K562 (cell line): ENCODE data around the gene PTPRG. TPM values are rescaled to one million over a fixed set of nuclear protein-coding genes. Genes with fewer than 3 reads are reported as not detected.

Experiments used
- ATAC-seq: fragments of 200-7000 bp; cut with Tn5 transposase; 3 replicates; pipeline ENCODE4 v1.9.1; 2020; ENCODE audit warnings: moderate library complexity
- BruUV-seq: library from RNA; stranded (reverse); fragments of 400-500 nt; replicated peaks from 2 replicates; lab custom pipeline; 2021; lab: Mats Ljungman, UMichigan
- CTCF ChIA-PET: fragments of 300-600 bp; formaldehyde crosslinking; extraction: SDS; loops from one replicate; lab custom pipeline; 2021; ENCODE audit warnings: low intra/inter-chr PET ratio; lab: Yijun Ruan, JAX
- POLR2A ChIA-PET: fragments of 300-600, 350-650 bp; sonication (Branson Sonifier 250); formaldehyde crosslinking; extraction: SDS; loops from one replicate; lab custom pipeline; 2021; ENCODE audit warnings: antibody characterized with exemption, inconsistent platforms; lab: Yijun Ruan, JAX
- DNase-seq, 4 experiments: peaks; one replicate each; pipeline versions ENCODE4 v3.0.0 to v3.0.0-alpha.2; 2011 to 2018; ENCODE audit warnings: low spot score in 3 of 4, mixed read lengths in 3 of 4; ENCODE audit errors: extremely low read depth in 1 of 4
- FAIRE-seq: peaks from 2 replicates; lab custom pipeline; 2011; peaks lifted over from hg19 to GRCh38; lab: Jason Lieb, UNC
- H2AFZ ChIP-seq: 2 replicates; pipeline ENCODE4 v1.6.0; 2011; ENCODE audit warnings: low read depth, low read length, control low read depth, inconsistent platforms
- H3K27ac ChIP-seq: fragments of 200-600 bp; 3 replicates; pipeline ENCODE4 v1.8.0; 2011; ENCODE audit warnings: low read depth, mild to moderate bottlenecking, control low read depth, inconsistent platforms, low read length, moderate library complexity, mixed read lengths; ENCODE audit errors: extremely low read depth
- H3K27me3 ChIP-seq, 2 experiments: fragments of 300-600 bp in 1 of 2; 2 replicates in 1 of 2; 3 replicates in 1 of 2; pipeline versions ENCODE4 v1.6.0 to v1.8.0; 2011; ENCODE audit warnings: inconsistent platforms in 2 of 2, low read length in 2 of 2, mild to moderate bottlenecking in 1 of 2, mixed read lengths in 1 of 2, moderate library complexity in 1 of 2; ENCODE audit not compliant: control insufficient read depth in 2 of 2, insufficient read depth in 2 of 2
- H3K36me3 ChIP-seq: fragments of 300-600 bp; 3 replicates; pipeline ENCODE4 v1.8.0; 2011; ENCODE audit warnings: mild to moderate bottlenecking, low read length, inconsistent platforms; ENCODE audit not compliant: control insufficient read depth, insufficient read depth
- H3K4me1 ChIP-seq, 2 experiments: fragments of 200-600 bp in 1 of 2; replicated peaks in 1 of 2; 2 replicates in 1 of 2; 3 replicates in 1 of 2; pipeline versions ENCODE4 v1.5.1 to v1.8.0; 2011; ENCODE audit warnings: inconsistent platforms in 2 of 2, low read length in 2 of 2, mild to moderate bottlenecking in 1 of 2, mixed read lengths in 1 of 2, moderate library complexity in 1 of 2; ENCODE audit not compliant: control insufficient read depth in 2 of 2, insufficient read depth in 2 of 2
- H3K4me2 ChIP-seq: 2 replicates; pipeline ENCODE4 v1.6.1; 2011; ENCODE audit warnings: low read length, control low read depth, inconsistent platforms, mixed read lengths; ENCODE audit not compliant: insufficient read depth
- H3K4me3 ChIP-seq: fragments of 200-600 bp; sonication (generic), shearing (Covaris generic); 2 replicates; pipeline ENCODE4 v1.5.1; 2016; ENCODE audit warnings: control low read depth, inconsistent platforms
- H3K79me2 ChIP-seq: fragments of 200-600 bp; 3 replicates; pipeline ENCODE4 v1.8.0; 2011; ENCODE audit warnings: low read length, inconsistent platforms; ENCODE audit not compliant: control insufficient read depth, insufficient read depth
- H3K9ac ChIP-seq, 2 experiments: 2 replicates each; pipeline versions ENCODE4 v1.6.0 to v1.6.1; 2011; ENCODE audit warnings: low read depth in 2 of 2, low read length in 2 of 2, control low read depth in 1 of 2, inconsistent platforms in 1 of 2, mild to moderate bottlenecking in 1 of 2, mixed read lengths in 1 of 2; ENCODE audit not compliant: insufficient read depth in 1 of 2
- H3K9me1 ChIP-seq: one replicate; pipeline ENCODE4 v1.6.0; 2011; ENCODE audit warnings: inconsistent platforms, mild to moderate bottlenecking, low read length, moderate library complexity; ENCODE audit not compliant: control insufficient read depth, insufficient read depth
- H3K9me3 ChIP-seq: replicated peaks from 2 replicates; pipeline ENCODE4 v1.5.1; 2011; ENCODE audit warnings: low read depth, low read length, inconsistent platforms; ENCODE audit not compliant: control insufficient read depth, insufficient read depth
- H4K20me1 ChIP-seq: replicated peaks from 2 replicates; pipeline ENCODE4 v1.6.1; 2011; ENCODE audit warnings: low read length, inconsistent platforms, mixed read lengths; ENCODE audit not compliant: control insufficient read depth, insufficient read depth
- DDX20 ChIP-seq: fragments of 450-650 bp; IDR thresholded peaks from 2 replicates; pipeline ENCODE4 v1.6.1; 2016; ENCODE audit warnings: missing genetic modification characterization, low read depth, mild to moderate bottlenecking, missing compliant biosample characterization, moderate library complexity
- DNMT1 ChIP-seq: fragments of 450-650 bp; IDR thresholded peaks from 2 replicates; pipeline ENCODE4 v1.6.1; 2016; ENCODE audit warnings: antibody characterized with exemption, mild to moderate bottlenecking
- JUN ChIP-seq, 2 experiments: sonication (generic) in 1 of 2; formaldehyde crosslinking in 1 of 2; IDR thresholded peaks; 2 replicates each; pipeline versions ENCODE4 v1.6.1 to v1.8.0; 2012 to 2022; ENCODE audit warnings: borderline replicate concordance in 2 of 2, mild to moderate bottlenecking in 2 of 2, improper control_type of control experiment in 1 of 2, low read depth in 1 of 2, low read length in 1 of 2, missing genetic modification reagents in 1 of 2
- NBN ChIP-seq: fragments of 450-650 bp; IDR thresholded peaks from 2 replicates; pipeline ENCODE4 v1.6.1; 2016; ENCODE audit warnings: low read depth, mild to moderate bottlenecking
- RB1 ChIP-seq: fragments of 450-650 bp; IDR thresholded peaks from 2 replicates; pipeline ENCODE4 v1.6.1; 2017; ENCODE audit warnings: low read depth, mild to moderate bottlenecking
- SMAD2 ChIP-seq: fragments of 150-350 bp; IDR thresholded peaks from 2 replicates; pipeline ENCODE4 v1.6.1; 2014; ENCODE audit warnings: low read depth, mild to moderate bottlenecking, low read length
- ZNF174 ChIP-seq: fragments of 250-450 bp; sonication (Bioruptor Pico); IDR thresholded peaks from 2 replicates; pipeline ENCODE4 v1.4.0; 2020; ENCODE audit warnings: mild to moderate bottlenecking
- ZNF232 ChIP-seq: sonication (generic); formaldehyde crosslinking; IDR thresholded peaks from 2 replicates; pipeline ENCODE4 v1.8.0; 2022; ENCODE audit warnings: mild to moderate bottlenecking, missing genetic modification reagents
- WGBS: fragments of 100-300 bp; shearing (Covaris generic); methylation state at CpG from one replicate; pipeline ENCODE4 v1.1.6; 2016; ENCODE audit warnings: low coverage, mixed read lengths; ENCODE audit not compliant: insufficient coverage; ENCODE audit errors: missing lambda C conversion rate; 5-methylcytosine and 5-hydroxymethylcytosine counted together
- in situ Hi-C: fragments of 300-500 bp; cut with MboI; formaldehyde crosslinking; loops from 4 replicates; pipeline ENCODE4 v1.15.0; 2018; ENCODE audit warnings: inconsistent platforms, mixed read lengths
- intact Hi-C: fragments of 100-400 bp; cut with micrococcal nuclease; formaldehyde crosslinking; loops from 2 replicates; pipeline ENCODE4 v1.14.2; 2022
- polyA plus RNA-seq, 8 experiments: library from polyadenylated mRNA; depleted of rRNA in 4 of 8; stranded (reverse) in 5 of 8; unstranded in 3 of 8; fragments of >200 nt; fragmentation: Nextera tagmentation in 2 of 8; fragmentation: Illumina TruSeq in 1 of 8; extraction: Ambion mirVana in 2 of 8; extraction: Trizol in 1 of 8; gene quantifications; 2 replicates each; pipeline versions ENCODE4 v1.2.1 to v1.2.3, GENCODE V29; 2011 to 2014; ENCODE audit warnings: inconsistent platforms in 1 of 8, missing spikeins in 1 of 8
- total RNA-seq, 7 experiments: library from RNA; depleted of rRNA in 6 of 7; stranded (reverse); fragments of >200 nt in 6 of 7; fragmentation: Illumina TruSeq in 2 of 7; extraction: Trizol in 2 of 7; gene quantifications; 2 replicates each; pipeline versions ENCODE4 v1.2.1 to v1.2.3, GENCODE V29; 2011 to 2021; ENCODE audit warnings: low replicate concordance in 1 of 7
- TF ChIP-seq, protein P1 (sequence below): fragments of 450-650 bp; IDR thresholded peaks from 2 replicates; pipeline ENCODE4 v1.7.1; 2018; ENCODE audit warnings: mild to moderate bottlenecking, low read depth; ENCODE audit not compliant: partially characterized antibody
- TF ChIP-seq, protein P2 (sequence below): fragments of 250-450 bp; sonication (Bioruptor Pico); IDR thresholded peaks from 2 replicates; pipeline ENCODE4 v1.4.0; 2020; ENCODE audit warnings: mild to moderate bottlenecking, moderate library complexity, borderline replicate concordance
- TF ChIP-seq, protein P3 (sequence below): fragments of 250-450 bp; sonication (Bioruptor Pico); IDR thresholded peaks from 2 replicates; pipeline ENCODE4 v1.5.0; 2021
- TF ChIP-seq, protein P4 (sequence below): fragments of 250-450 bp; sonication (Bioruptor Pico); IDR thresholded peaks from 2 replicates; pipeline ENCODE4 v1.5.0; 2021; ENCODE audit warnings: mild to moderate bottlenecking, moderate library complexity
- TF ChIP-seq, protein P5 (sequence below): sonication (generic); formaldehyde crosslinking; IDR thresholded peaks from 2 replicates; pipeline ENCODE4 v1.9.0; 2022; ENCODE audit warnings: mild to moderate bottlenecking, missing genetic modification reagents

Gene PTPRG
- total and polyA plus RNA-seq, 9 of the 15 experiments (the other 6 are each of a cell fraction or from before 2014, with no cell fraction given), result 0.16 TPM; not detected in 8

DNA sequence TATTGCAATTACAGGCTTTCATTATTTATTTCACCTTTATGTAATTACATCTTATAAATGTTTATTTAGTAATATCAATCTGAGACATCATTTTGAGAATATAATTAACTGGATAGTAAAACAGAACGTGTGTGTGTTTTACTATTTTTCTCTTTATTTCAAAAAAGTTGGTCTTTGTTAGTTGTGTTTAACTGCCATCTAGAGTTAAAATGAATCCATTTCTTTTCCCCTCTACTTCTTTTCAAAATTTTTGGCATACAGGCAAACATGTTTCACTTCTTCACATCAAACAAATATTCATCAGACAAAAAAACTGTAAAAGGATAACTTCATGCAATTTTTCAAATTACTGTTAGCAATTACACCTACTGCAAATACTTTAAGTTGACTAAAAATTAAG is 750.8 kb downstream of the PTPRG start:
- H3K4me2 ChIP-seq, result no peak overlapping the region
- no peaks in the 10 kb centered on the region for H3K9me1 ChIP-seq
- DNase-seq (no peak), ATAC-seq (no peak), FAIRE-seq (no peak)
- no TSS peak for BruUV-seq
- no peaks in the 10 kb centered on the region for H3K9me3 ChIP-seq
- H4K20me1 ChIP-seq, result no peaks in the 10 kb centered on the region
- WGBS, result 0% methylated on average over 1 of the region's 1 CpG
- no peaks in the 10 kb centered on the region for H3K36me3 ChIP-seq
- no peaks in the 10 kb centered on the region for H3K4me1 ChIP-seq
- POLR2A ChIA-PET, result no interaction called here
- no peak overlapping the region for H3K9ac ChIP-seq
- no peak overlapping the region for H3K4me3 ChIP-seq
- CTCF ChIA-PET, result no interaction called here
- intact Hi-C loops, result no loop called here
- no peak overlapping the region for H2AFZ ChIP-seq
- no peak overlapping the region for H3K27ac ChIP-seq
- H3K79me2 ChIP-seq, result no peaks in the 10 kb centered on the region
- H3K27me3 ChIP-seq, result no peaks in the 10 kb centered on the region
- in situ Hi-C loops, result no loop called here
- TF ChIP-seq, protein P1, sequence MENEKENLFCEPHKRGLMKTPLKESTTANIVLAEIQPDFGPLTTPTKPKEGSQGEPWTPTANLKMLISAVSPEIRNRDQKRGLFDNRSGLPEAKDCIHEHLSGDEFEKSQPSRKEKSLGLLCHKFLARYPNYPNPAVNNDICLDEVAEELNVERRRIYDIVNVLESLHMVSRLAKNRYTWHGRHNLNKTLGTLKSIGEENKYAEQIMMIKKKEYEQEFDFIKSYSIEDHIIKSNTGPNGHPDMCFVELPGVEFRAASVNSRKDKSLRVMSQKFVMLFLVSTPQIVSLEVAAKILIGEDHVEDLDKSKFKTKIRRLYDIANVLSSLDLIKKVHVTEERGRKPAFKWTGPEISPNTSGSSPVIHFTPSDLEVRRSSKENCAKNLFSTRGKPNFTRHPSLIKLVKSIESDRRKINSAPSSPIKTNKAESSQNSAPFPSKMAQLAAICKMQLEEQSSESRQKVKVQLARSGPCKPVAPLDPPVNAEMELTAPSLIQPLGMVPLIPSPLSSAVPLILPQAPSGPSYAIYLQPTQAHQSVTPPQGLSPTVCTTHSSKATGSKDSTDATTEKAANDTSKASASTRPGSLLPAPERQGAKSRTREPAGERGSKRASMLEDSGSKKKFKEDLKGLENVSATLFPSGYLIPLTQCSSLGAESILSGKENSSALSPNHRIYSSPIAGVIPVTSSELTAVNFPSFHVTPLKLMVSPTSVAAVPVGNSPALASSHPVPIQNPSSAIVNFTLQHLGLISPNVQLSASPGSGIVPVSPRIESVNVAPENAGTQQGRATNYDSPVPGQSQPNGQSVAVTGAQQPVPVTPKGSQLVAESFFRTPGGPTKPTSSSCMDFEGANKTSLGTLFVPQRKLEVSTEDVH, result no peak
- TF ChIP-seq SMAD2 (no peak), JUN (IDR thresholded peaks at IDR 0.05; ENCODE audit: borderline replicate concordance, low read depth, low read length) (no peak), JUN (CRISPR knock-in tag; IDR thresholded peaks at IDR 0.05; ENCODE audit: borderline replicate concordance) (no peak), ZNF232 (CRISPR knock-in tag) (no peak), ZNF174 (CRISPR knock-in tag) (no peak), RB1 (no peak), NBN (no peak), DNMT1 (no peak), DDX20 (no peak)
- TF ChIP-seq, protein P2, sequence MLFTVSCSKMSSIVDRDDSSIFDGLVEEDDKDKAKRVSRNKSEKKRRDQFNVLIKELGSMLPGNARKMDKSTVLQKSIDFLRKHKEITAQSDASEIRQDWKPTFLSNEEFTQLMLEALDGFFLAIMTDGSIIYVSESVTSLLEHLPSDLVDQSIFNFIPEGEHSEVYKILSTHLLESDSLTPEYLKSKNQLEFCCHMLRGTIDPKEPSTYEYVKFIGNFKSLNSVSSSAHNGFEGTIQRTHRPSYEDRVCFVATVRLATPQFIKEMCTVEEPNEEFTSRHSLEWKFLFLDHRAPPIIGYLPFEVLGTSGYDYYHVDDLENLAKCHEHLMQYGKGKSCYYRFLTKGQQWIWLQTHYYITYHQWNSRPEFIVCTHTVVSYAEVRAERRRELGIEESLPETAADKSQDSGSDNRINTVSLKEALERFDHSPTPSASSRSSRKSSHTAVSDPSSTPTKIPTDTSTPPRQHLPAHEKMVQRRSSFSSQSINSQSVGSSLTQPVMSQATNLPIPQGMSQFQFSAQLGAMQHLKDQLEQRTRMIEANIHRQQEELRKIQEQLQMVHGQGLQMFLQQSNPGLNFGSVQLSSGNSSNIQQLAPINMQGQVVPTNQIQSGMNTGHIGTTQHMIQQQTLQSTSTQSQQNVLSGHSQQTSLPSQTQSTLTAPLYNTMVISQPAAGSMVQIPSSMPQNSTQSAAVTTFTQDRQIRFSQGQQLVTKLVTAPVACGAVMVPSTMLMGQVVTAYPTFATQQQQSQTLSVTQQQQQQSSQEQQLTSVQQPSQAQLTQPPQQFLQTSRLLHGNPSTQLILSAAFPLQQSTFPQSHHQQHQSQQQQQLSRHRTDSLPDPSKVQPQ, result no peak
- TF ChIP-seq, protein P3, sequence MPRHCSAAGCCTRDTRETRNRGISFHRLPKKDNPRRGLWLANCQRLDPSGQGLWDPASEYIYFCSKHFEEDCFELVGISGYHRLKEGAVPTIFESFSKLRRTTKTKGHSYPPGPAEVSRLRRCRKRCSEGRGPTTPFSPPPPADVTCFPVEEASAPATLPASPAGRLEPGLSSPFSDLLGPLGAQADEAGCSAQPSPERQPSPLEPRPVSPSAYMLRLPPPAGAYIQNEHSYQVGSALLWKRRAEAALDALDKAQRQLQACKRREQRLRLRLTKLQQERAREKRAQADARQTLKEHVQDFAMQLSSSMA (CRISPR knock-in tag), result no peak
- TF ChIP-seq, protein P4, sequence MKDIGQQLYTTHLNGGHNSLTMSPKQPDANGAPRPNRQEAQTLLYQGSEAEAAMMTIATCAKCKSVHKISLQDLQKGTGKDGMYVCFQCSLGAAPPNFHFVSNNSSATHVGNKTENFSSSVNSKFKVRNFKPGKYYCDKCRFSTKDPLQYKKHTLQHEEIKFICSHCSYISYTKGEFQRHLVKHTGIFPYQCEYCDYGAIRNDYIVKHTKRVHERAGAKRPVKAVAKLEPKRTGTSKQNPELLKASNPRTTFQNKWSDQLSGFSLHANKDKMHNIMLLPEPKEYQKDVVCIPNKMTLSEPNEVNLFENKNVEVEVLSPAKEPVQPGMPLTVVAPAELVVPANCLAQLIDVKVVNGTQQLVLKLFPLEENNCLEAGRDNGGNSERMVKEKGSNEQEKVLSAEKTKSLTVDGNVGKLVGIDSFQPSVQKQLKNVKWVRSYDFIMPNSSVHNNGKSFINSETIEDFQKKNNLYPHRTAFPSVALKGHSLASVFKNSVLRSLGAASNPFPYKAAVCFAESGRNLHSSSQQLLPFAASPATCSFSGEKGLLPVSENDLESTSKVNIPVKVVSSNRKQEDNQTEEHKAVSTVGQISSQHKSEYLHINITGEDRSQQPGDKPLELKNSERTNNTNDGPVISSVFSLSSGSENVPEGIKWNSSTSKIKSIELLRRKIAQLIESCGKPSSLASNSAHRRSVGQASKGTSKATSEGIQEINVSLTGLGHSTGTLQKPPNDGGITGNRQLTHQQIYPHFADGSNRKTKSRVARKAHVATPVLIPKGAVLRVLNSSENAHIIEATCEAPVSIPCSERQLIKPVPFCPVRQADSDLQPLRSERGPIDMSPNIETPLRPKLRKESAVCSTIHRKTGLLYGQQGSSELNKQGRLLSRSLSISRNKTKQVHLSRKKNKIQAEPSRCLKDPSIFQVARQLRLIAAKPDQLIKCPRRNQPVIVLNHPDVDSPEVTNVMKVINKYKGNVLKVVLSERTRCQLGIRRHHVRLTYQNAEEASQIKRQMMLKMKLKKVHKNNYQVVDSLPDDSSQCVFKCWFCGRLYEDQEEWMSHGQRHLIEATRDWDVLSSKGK, result no peak
- TF ChIP-seq, protein P5, sequence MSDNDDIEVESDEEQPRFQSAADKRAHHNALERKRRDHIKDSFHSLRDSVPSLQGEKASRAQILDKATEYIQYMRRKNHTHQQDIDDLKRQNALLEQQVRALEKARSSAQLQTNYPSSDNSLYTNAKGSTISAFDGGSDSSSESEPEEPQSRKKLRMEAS (CRISPR knock-in tag), result no peak
